T-helper 17 cell (primary cell): ENCODE results near the gene POLR3A. TPM values are rescaled to one million over a fixed set of nuclear protein-coding genes. Genes with fewer than 3 reads are reported as not detected.

Experiments
- ATAC-seq: fragments of 150-1000 bp; cut with Tn5 transposase; 2 replicates; pipeline ENCODE4 v1.10.0; 2021; ENCODE audit warnings: mild to moderate bottlenecking, moderate library complexity
- DNase-seq, 3 donors: peaks; one replicate each; pipeline versions ENCODE4 v3.0.0 to v3.0.0-alpha.2; 2020 to 2021
- H3K9me3 ChIP-seq: one replicate; pipeline ENCODE4 v1.7.0; 2013; ENCODE audit warnings: low read length, mild to moderate bottlenecking; ENCODE audit not compliant: control insufficient read depth, poor library complexity, severe bottlenecking
- H3K27ac Mint-ChIP-seq: one replicate; pipeline ENCODE4 v1.8.0; 2022; ENCODE audit warnings: mild to moderate bottlenecking, moderate library complexity, mixed read lengths
- H3K27me3 Mint-ChIP-seq: one replicate; pipeline ENCODE4 v1.8.0; 2022; ENCODE audit warnings: mixed read lengths
- H3K36me3 Mint-ChIP-seq: one replicate; pipeline ENCODE4 v1.8.0; 2022; ENCODE audit warnings: low read depth, mixed read lengths
- H3K4me1 Mint-ChIP-seq: one replicate; pipeline ENCODE4 v1.8.0; 2022; ENCODE audit warnings: mild to moderate bottlenecking, mixed read lengths
- H3K4me3 Mint-ChIP-seq: one replicate; pipeline ENCODE4 v1.8.0; 2022; ENCODE audit warnings: mild to moderate bottlenecking, moderate library complexity, mixed read lengths
- total RNA-seq, 4 donors: library from RNA in 2 of 4; stranded (reverse) in 2 of 4; gene quantifications; one replicate each; pipeline ENCODE4 v1.2.3 and lab custom pipeline; 2022 to 2026

The POLR3A gene
- total RNA-seq, 2 donors from 2014 or later = 10.9 to 12.0 TPM

- Mint-ChIP-seq H3K4me3 (peak overlapping the region; percentile 3), H3K36me3 (peaks cover 13% of the 10 kb centered on the region), H3K4me1 (peaks cover 34% of the 10 kb centered on the region), H3K27ac (peak overlapping the region; percentile 71), H3K27me3 (no peaks in the 10 kb centered on the region)
- DNase-seq (no peak), ATAC-seq (no peak)
- no peaks in the 10 kb centered on the region for H3K9me3 ChIP-seq
These were observed 13.4 kb upstream of the POLR3A start for GRCh38 chr10:78042752-78043104.

DNA sequence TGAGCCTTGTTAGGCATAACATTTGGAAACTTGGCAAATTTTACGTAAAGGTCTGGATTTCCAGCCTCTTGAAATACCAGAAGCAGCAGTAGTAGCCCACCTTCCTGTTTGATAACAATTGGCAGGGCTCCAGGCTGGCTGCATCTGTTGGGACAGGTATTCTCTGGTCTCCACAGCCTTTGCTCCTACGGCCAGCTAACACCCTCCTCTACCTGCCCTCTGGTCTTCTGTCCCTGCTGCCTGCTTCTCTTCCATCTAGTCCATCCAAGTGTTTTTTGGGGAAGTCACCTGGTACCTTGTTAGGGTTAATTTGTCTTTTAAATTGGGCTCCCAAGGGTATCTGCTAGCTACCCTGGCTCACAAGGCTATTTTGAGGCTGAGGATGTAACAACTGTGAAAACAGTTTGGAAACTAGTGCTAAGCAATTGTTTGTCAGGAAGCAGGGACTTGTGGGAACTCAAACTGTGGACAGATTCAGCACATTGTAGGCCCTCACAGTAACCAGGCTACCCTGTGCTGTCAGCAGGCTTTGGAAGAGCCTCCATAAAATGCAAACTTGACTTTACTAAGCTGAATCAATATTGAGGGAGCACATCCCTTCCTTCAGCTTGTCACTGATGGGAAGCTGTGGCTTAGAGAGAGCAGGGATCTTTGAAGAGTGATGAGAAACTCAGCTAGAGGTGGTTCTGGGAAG, 12.9 kb upstream of the POLR3A start:
- H3K4me1 Mint-ChIP-seq = peaks cover 30% of the 10 kb centered on the region
- no peak for DNase-seq
- H3K9me3 ChIP-seq = no peaks in the 10 kb centered on the region
- H3K27me3 Mint-ChIP-seq = no peaks in the 10 kb centered on the region
- H3K4me3 Mint-ChIP-seq = no peak overlapping the region
- no peak for ATAC-seq
- H3K36me3 Mint-ChIP-seq = peaks cover 13% of the 10 kb centered on the region
- H3K27ac Mint-ChIP-seq = peak overlapping the region; percentile 87

DNA sequence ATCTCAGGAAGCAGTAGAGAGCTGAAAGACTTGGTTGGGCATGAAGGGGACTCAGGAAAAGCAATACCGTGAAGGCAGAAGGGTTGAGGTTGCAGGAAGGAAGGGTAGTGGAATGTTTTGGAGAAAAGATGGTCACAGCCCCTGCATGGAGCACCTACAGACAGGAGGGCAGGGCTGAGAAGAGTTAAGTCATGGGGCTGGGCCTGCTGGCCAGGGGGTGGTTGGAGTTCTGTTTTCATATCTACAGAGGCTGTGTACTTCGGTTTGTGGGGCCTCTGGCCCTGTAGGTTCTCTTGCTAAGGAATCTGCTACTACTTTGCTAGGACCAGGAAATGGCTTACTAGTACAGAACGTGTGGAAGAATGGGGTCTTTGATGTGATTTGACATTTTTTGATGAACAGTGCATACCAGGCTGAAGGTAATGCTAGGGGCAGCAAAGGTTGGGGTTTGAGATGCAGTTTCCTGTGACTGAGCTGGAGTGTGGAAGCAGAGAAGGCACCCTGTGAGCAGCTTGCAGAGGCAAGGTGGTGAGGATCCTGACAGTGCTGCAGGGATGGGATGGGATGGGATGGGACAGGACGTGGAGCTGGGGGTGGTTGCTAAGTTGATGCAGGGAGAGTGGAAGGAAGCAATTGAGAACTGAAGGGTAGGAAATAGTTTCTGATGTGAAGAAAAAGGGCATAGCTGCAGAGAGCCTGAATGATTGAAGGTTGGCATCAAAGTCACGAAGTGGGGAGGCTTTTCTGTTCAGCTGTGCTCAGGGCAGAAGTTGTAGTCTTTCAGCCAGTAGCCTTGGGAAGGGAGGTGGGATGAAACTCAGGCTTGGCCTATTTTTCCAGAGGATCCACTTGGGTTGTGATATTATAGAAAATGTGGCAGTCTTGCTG, 12.1 kb upstream of the POLR3A start:
- no peak for DNase-seq
- H3K9me3 ChIP-seq = no peaks in the 10 kb centered on the region
- peak overlapping the region; percentile 69 for H3K4me3 Mint-ChIP-seq
- peaks cover 36% of the 10 kb centered on the region for H3K4me1 Mint-ChIP-seq
- H3K27me3 Mint-ChIP-seq = no peaks in the 10 kb centered on the region
- no peak for ATAC-seq
- H3K36me3 Mint-ChIP-seq = peaks cover 17% of the 10 kb centered on the region
- H3K27ac Mint-ChIP-seq = peak overlapping the region; percentile 87

DNA sequence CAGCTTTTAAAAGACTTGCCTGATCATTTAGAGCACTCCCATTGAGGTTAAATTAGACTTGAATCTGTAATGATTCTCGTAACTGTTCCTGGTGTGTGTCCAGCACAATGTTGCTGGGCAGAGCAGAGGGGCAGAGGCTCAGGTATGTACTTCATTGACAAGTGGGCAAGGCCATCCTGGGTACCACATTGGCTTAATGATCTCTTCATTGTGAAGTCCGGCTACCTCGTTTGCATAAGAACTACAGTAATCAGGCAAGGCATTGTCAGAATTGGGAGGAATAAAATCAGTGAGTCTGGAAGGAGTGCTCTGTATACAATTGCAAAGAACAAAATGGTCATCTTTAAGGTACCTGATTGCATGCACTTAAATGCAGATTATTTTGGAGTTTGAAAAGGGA, 10.4 kb upstream of the POLR3A start:
- H3K4me1 Mint-ChIP-seq = peaks cover 45% of the 10 kb centered on the region
- H3K9me3 ChIP-seq = no peaks in the 10 kb centered on the region
- peak overlapping the region; percentile 7 for H3K4me3 Mint-ChIP-seq
- H3K27me3 Mint-ChIP-seq = no peaks in the 10 kb centered on the region
- DNase-seq (no peak), ATAC-seq (no peak)
- H3K27ac Mint-ChIP-seq = peak overlapping the region; percentile 37
- H3K36me3 Mint-ChIP-seq = peaks cover 20% of the 10 kb centered on the region

GRCh38 chr10:78038791-78039547, 9.7 kb upstream of the POLR3A start:
- Mint-ChIP-seq H3K36me3 (peaks cover 20% of the 10 kb centered on the region), H3K4me1 (peaks cover 45% of the 10 kb centered on the region), H3K27ac (peak overlapping the region; percentile 37), H3K27me3 (no peaks in the 10 kb centered on the region), H3K4me3 (no peak overlapping the region)
- no peak for ATAC-seq
- DNase-seq = no peak
- no peaks in the 10 kb centered on the region for H3K9me3 ChIP-seq

GRCh38 chr10:78038105-78038504, 8.8 kb upstream of the POLR3A start:
- Mint-ChIP-seq H3K27ac (no peak overlapping the region), H3K4me3 (peak overlapping the region; percentile 19), H3K36me3 (peaks cover 20% of the 10 kb centered on the region), H3K27me3 (no peaks in the 10 kb centered on the region), H3K4me1 (peaks cover 45% of the 10 kb centered on the region)
- no peaks in the 10 kb centered on the region for H3K9me3 ChIP-seq
- no peak for DNase-seq
- no peak for ATAC-seq

DNA sequence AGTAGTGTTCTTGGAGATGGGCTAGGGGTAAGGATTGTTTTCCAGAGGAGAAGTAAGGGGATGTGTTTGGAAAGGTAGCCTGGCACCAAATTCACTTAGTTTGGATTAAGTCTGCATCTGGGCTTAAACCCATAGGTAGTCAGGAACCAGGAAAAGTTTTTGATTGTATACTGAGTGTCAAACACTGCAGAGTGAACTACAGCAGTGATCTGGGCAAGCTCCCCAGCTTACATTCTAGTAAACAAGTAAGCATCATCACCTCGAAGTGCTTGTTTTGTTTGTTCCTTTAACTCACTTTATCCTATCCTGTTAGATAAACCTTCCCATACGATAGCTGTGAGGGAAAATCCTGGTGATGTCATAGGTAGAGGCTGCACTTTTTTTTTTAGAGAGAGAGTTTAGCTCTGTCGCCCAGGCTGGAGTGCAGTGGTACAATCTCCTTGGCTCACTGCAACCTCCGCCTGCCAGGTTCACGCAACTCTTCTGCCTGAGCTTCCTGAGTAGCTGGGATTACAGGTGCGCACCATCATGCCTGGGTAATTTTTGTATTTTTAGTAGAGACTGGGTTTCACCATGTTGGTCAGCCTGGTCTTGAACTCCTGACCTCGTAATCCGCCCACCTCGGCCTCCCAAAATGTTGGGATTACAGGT, 6.7 kb upstream of the POLR3A start:
- H3K9me3 ChIP-seq = no peaks in the 10 kb centered on the region
- ATAC-seq = no peak
- peaks cover 14% of the 10 kb centered on the region for H3K36me3 Mint-ChIP-seq

GRCh38 chr10:78035437-78035836, 6.1 kb upstream of the POLR3A start:
- no peak for DNase-seq
- no peaks in the 10 kb centered on the region for H3K9me3 ChIP-seq
- ATAC-seq = no peak
- Mint-ChIP-seq H3K4me3 (peak overlapping the region; percentile 90), H3K36me3 (peaks cover 10% of the 10 kb centered on the region), H3K4me1 (peaks cover 35% of the 10 kb centered on the region), H3K27me3 (no peaks in the 10 kb centered on the region), H3K27ac (peak overlapping the region; percentile 88)

More for the DNA sequence above, 6.7 kb upstream of the POLR3A start:
- DNase-seq = no peak
- H3K27ac Mint-ChIP-seq = peak overlapping the region; percentile 88
- peaks cover 37% of the 10 kb centered on the region for H3K4me1 Mint-ChIP-seq
- H3K27me3 Mint-ChIP-seq = no peaks in the 10 kb centered on the region
- peak overlapping the region; percentile 90 for H3K4me3 Mint-ChIP-seq

GRCh38 chr10:78035025-78035424, 5.7 kb upstream of the POLR3A start:
- no peaks in the 10 kb centered on the region for H3K27me3 Mint-ChIP-seq
- peaks cover 37% of the 10 kb centered on the region for H3K4me1 Mint-ChIP-seq
- ATAC-seq (no peak), DNase-seq (no peak)
- H3K36me3 Mint-ChIP-seq = peaks cover 10% of the 10 kb centered on the region
- H3K27ac Mint-ChIP-seq = peak overlapping the region; percentile 88
- peak overlapping the region; percentile 90 for H3K4me3 Mint-ChIP-seq
- no peaks in the 10 kb centered on the region for H3K9me3 ChIP-seq

DNA sequence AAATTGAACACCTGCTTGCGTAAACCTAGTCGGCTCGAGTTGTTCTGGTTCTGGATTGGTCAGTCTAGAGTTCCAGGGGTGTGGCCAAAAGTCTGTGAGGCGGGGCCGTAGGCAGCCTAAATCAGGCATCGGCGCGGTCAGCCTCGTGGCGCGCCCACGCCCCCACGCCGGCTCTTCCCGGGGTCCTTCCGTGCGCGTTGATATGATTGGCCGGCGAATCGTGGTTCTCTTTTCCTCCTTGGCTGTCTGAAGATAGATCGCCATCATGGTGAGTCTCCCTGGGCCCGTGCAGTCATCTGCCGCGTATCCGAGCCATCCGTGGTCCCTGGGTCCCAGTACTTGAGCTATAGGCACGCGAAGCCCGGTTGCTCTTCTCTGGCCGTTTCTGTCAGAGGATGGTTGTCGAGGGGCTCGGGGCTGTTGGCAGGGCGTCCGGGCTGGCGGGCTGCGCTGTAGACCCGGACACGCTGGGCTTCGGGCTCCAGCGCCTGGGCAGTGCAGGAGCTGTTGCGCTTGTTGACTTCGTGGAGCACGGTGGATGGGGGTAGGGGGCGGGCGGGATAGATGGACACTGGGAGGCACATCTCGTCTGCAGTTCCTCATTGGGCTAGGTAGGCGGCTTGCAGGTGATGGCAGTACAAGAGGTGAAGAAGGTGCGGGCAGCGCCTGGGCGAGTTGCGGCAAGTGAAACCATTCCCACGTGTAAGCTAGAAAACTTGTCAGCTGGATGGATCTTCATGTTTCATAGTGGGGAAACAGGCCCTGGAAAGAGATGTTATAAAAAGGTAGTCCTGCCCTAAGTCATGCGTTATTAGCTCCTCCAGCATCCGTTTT, 4.5 kb upstream of the POLR3A start, which contains the start of gene RPS24:
TSS of gene RPS24 (plus strand) at position 227 of the 834 bp plus-strand sequence. CDS start at position 266, 39 bp downstream.
- peaks cover 10% of the 10 kb centered on the region for H3K36me3 Mint-ChIP-seq
- peak within 1 kb of the TSS; percentile 90 for H3K4me3 Mint-ChIP-seq
- ATAC-seq (peak; percentile 89), DNase-seq (peak; percentile 84 to 92 (median 90))
- no peaks in the 10 kb centered on the region for H3K27me3 Mint-ChIP-seq
- peak within 1 kb of the TSS; percentile 88 for H3K27ac Mint-ChIP-seq
- no peaks in the 10 kb centered on the region for H3K9me3 ChIP-seq
- peaks cover 39% of the 10 kb centered on the region for H3K4me1 Mint-ChIP-seq

GRCh38 chr10:78033387-78033636, 4.0 kb upstream of the POLR3A start:
- Mint-ChIP-seq H3K4me1 (peaks cover 38% of the 10 kb centered on the region), H3K27ac (no peak overlapping the region), H3K36me3 (peaks cover 10% of the 10 kb centered on the region), H3K27me3 (no peaks in the 10 kb centered on the region), H3K4me3 (peak overlapping the region; percentile 90)
- no peaks in the 10 kb centered on the region for H3K9me3 ChIP-seq
- ATAC-seq (no peak), DNase-seq (no peak)
